SU-DHL-6 (cell line): Measurements from ENCODE around the gene CHD3.

Source experiments
- H2AFZ ChIP-seq: fragments of 200-600 bp; sonication (generic); 2 replicates; pipeline ENCODE4 v1.6.1; 2014; ENCODE audit warnings: low read depth, mild to moderate bottlenecking, moderate library complexity, mixed read lengths, antibody characterized with exemption, low read length; ENCODE audit not compliant: severe bottlenecking
- H3F3A ChIP-seq: fragments of 200-600 bp; shearing (Covaris generic); 2 replicates; pipeline ENCODE4 v1.6.0; 2016; ENCODE audit warnings: antibody characterized with exemption, mild to moderate bottlenecking; ENCODE audit not compliant: insufficient read depth
- H3K27ac ChIP-seq: fragments of 200-600 bp; sonication (generic); 2 replicates; pipeline ENCODE4 v1.5.1; 2016; ENCODE audit warnings: low read depth, mild to moderate bottlenecking, low read length, moderate library complexity, mixed read lengths
- H3K27me3 ChIP-seq: fragments of 200-600 bp; sonication (generic), shearing (Covaris generic); 2 replicates; pipeline ENCODE4 v1.6.0; 2014; ENCODE audit warnings: mild to moderate bottlenecking, low read length
- H3K36me3 ChIP-seq: fragments of 200-600 bp; sonication (generic); 2 replicates; pipeline ENCODE4 v1.6.1; 2014; ENCODE audit warnings: mild to moderate bottlenecking, low read length, mixed read lengths
- H3K4me2 ChIP-seq: fragments of 300-600, 200-600 bp; shearing (Covaris generic), sonication (generic); 2 replicates; pipeline ENCODE4 v1.6.0; 2014; ENCODE audit warnings: low read length, low read depth, mild to moderate bottlenecking; ENCODE audit not compliant: poor library complexity, severe bottlenecking
- H3K4me3 ChIP-seq: fragments of 200-600 bp; sonication (generic); 2 replicates; pipeline ENCODE4 v1.5.1; 2014; ENCODE audit warnings: antibody characterized with exemption, low read length, mild to moderate bottlenecking, mixed read lengths; ENCODE audit not compliant: insufficient read depth, poor library complexity, severe bottlenecking
- H3K79me2 ChIP-seq: fragments of 200-600 bp; sonication (generic); 2 replicates; pipeline ENCODE4 v1.6.1; 2014; ENCODE audit warnings: mild to moderate bottlenecking, low read length, moderate library complexity; ENCODE audit not compliant: insufficient read depth
- H3K9ac ChIP-seq: fragments of 200-600 bp; sonication (generic); 2 replicates; pipeline ENCODE4 v1.7.0; 2014; ENCODE audit warnings: mild to moderate bottlenecking, low read length
- H3K9me2 ChIP-seq: fragments of 200-600 bp; sonication (generic); replicated peaks from 2 replicates; pipeline ENCODE4 v1.6.1; 2014; ENCODE audit warnings: low read length; ENCODE audit not compliant: insufficient read depth
- H3K9me3 ChIP-seq: fragments of 200-600 bp; sonication (generic); 2 replicates; pipeline ENCODE4 v1.6.1; 2014; ENCODE audit warnings: low read length, mixed read lengths; ENCODE audit not compliant: insufficient read depth
- H4K20me1 ChIP-seq: fragments of 200-600 bp; sonication (generic); 2 replicates; pipeline ENCODE4 v1.6.1; 2014; ENCODE audit warnings: low read depth, mild to moderate bottlenecking, antibody characterized with exemption, low read length, moderate library complexity, mixed read lengths
- EZH2phosphoT487 ChIP-seq: fragments of 200-600 bp; sonication (generic), shearing (Covaris generic); conservative IDR thresholded peaks from 2 replicates; pipeline ENCODE4 v1.6.1; 2018; ENCODE audit warnings: mild to moderate bottlenecking, antibody characterized with exemption, low read length, moderate library complexity, mixed read lengths
- TF ChIP-seq, protein P1 (sequence below): fragments of 200-600 bp; sonication (generic); IDR thresholded peaks from one replicate; pipeline ENCODE4 v1.5.1; 2017; ENCODE audit warnings: antibody characterized with exemption, mild to moderate bottlenecking, low read length, moderate library complexity; ENCODE audit not compliant: insufficient read depth, poor library complexity, severe bottlenecking

CHD3 gene

DNA sequence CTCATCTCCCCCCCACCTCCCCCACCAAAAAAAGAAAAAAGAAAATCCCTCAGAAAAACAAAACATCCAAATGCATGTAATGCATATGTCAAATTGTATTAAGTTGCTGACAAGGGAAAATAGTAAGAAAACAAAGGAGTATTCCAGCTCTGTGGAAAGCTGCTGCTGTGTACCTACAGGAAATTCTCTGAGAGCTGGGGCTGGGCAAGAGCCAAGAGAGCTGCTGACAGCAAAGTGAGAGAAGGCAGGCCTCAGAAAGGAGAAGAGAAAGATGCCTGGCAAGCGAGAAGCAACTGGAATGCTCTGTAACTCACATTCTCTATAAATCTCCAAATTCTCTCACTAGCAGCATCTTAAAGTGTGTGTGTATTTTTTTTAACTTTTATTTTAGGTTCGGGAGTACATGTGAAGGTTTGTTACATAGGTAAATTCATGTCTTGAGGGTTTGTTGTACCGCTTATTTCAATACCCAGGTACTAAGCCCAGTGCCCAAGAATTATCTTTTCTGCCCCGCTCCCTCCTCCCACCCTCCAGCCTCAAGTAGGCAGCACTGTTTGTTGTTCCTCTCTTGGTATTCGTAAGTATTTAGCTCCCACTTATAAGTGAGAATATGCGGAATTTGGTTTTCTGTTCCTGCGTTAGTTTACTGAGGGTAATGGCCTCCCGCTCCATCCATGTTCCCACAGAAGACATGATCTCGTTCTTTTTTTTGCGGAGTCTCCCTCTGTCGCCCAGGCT is 67.8 kb downstream of the CHD3 start:
- no peaks in the 10 kb centered on the region for H3K27me3 ChIP-seq
- TF ChIP-seq EZH2phosphoT487, result no peak
- TF ChIP-seq, protein P1, sequence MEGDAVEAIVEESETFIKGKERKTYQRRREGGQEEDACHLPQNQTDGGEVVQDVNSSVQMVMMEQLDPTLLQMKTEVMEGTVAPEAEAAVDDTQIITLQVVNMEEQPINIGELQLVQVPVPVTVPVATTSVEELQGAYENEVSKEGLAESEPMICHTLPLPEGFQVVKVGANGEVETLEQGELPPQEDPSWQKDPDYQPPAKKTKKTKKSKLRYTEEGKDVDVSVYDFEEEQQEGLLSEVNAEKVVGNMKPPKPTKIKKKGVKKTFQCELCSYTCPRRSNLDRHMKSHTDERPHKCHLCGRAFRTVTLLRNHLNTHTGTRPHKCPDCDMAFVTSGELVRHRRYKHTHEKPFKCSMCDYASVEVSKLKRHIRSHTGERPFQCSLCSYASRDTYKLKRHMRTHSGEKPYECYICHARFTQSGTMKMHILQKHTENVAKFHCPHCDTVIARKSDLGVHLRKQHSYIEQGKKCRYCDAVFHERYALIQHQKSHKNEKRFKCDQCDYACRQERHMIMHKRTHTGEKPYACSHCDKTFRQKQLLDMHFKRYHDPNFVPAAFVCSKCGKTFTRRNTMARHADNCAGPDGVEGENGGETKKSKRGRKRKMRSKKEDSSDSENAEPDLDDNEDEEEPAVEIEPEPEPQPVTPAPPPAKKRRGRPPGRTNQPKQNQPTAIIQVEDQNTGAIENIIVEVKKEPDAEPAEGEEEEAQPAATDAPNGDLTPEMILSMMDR, result no peak
- no peaks in the 10 kb centered on the region for H4K20me1 ChIP-seq
- H3K9ac ChIP-seq, result no peak overlapping the region
- H3K4me3 ChIP-seq, result no peak overlapping the region
- H3F3A ChIP-seq, result no peaks in the 10 kb centered on the region
- no peaks in the 10 kb centered on the region for H3K79me2 ChIP-seq
- no peak overlapping the region for H2AFZ ChIP-seq
- H3K36me3 ChIP-seq, result no peaks in the 10 kb centered on the region
- H3K9me2 ChIP-seq, result no peaks in the 10 kb centered on the region
- no peak overlapping the region for H3K4me2 ChIP-seq
- H3K9me3 ChIP-seq, result no peaks in the 10 kb centered on the region
- H3K27ac ChIP-seq, result no peak overlapping the region

GRCh38 chr17:7959503-7960253 is 71.1 kb downstream of the CHD3 start:
- no peak overlapping the region for H2AFZ ChIP-seq

DNA sequence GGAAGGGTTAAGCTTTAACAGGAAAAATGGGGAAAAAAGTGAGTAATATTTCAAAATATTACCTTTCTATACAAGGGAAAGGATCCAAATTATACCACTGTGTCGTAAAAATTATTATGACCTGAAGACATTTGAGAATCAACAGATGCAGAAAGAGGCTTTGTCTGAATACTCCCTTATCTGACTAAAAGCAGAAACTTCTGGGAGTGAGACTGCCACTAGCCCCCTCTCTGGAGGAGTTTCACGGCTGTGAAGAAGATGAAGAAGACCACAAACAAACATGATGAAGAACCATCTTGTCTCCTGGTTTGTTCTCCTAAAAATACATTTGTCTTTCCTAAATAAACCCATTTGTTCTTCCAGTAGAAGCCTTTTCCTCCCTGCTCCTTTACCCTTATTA is 72.8 kb downstream of the CHD3 start:
- no peak overlapping the region for H3K4me3 ChIP-seq
- H3K9me2 ChIP-seq, result no peaks in the 10 kb centered on the region
- TF ChIP-seq EZH2phosphoT487, result no peak
- TF ChIP-seq, protein P1, result no peak
- H3K9ac ChIP-seq, result no peak overlapping the region
- no peak overlapping the region for H3K4me2 ChIP-seq
- H4K20me1 ChIP-seq, result no peaks in the 10 kb centered on the region
- no peak overlapping the region for H3K27ac ChIP-seq
- H2AFZ ChIP-seq, result no peak overlapping the region
- H3K27me3 ChIP-seq, result no peaks in the 10 kb centered on the region
- H3K36me3 ChIP-seq, result no peaks in the 10 kb centered on the region
- no peaks in the 10 kb centered on the region for H3F3A ChIP-seq
- no peaks in the 10 kb centered on the region for H3K9me3 ChIP-seq
- no peaks in the 10 kb centered on the region for H3K79me2 ChIP-seq

More at GRCh38 chr17:7959503-7960253, 71.1 kb downstream of the CHD3 start:
- Histone ChIP-seq H3K27me3 (no peaks in the 10 kb centered on the region), H3F3A (no peaks in the 10 kb centered on the region), H3K9ac (no peak overlapping the region), H3K9me2 (no peaks in the 10 kb centered on the region), H3K4me3 (no peak overlapping the region), H4K20me1 (no peaks in the 10 kb centered on the region), H3K4me2 (no peak overlapping the region), H3K79me2 (no peaks in the 10 kb centered on the region), H3K9me3 (no peaks in the 10 kb centered on the region), H3K27ac (no peak overlapping the region), H3K36me3 (no peaks in the 10 kb centered on the region)
- no peak for TF ChIP-seq EZH2phosphoT487
- TF ChIP-seq, protein P1, result no peak
